Thyroid gland (tissue), 4 donors: Measurements from ENCODE around the gene NRP2. TPM values are rescaled to one million over a fixed set of nuclear protein-coding genes. Genes with fewer than 3 reads are reported as not detected.

Experiments used
- DNase-seq, 2 donors: peaks; one replicate each; pipeline ENCODE4 v3.0.0-alpha.2; 2019
- H3K27ac ChIP-seq, 3 donors: fragments of 200-600 bp; sonication (generic); 1 replicate in 2 of 3; 2 replicates in 1 of 3; pipeline ENCODE4 v1.5.1; 2016 to 2019; ENCODE audit warnings: mild to moderate bottlenecking in 1 of 3, moderate library complexity in 1 of 3
- H3K27me3 ChIP-seq: fragments of 200-600 bp; sonication (generic); one replicate; pipeline ENCODE4 v1.5.1; 2019
- H3K36me3 ChIP-seq, 2 donors: fragments of 200-600 bp; sonication (generic); one replicate each; pipeline ENCODE4 v1.5.1; 2016 to 2019
- H3K4me1 ChIP-seq, 2 donors: fragments of 200-600 bp; sonication (generic); one replicate each; pipeline ENCODE4 v1.5.1; 2017 to 2019
- H3K4me3 ChIP-seq, 3 donors: fragments of 200-600 bp; sonication (generic); replicated peaks in 1 of 3; 1 replicate in 2 of 3; 2 replicates in 1 of 3; pipeline ENCODE4 v1.5.1; 2016; ENCODE audit warnings: mild to moderate bottlenecking in 1 of 3
- H3K9me3 ChIP-seq: fragments of 200-600 bp; sonication (generic); one replicate; pipeline ENCODE4 v1.5.1; 2017
- POLR2A ChIP-seq, 2 donors: fragments of 450-650 bp; IDR thresholded peaks; one replicate each; pipeline ENCODE4 v1.6.1; 2017; ENCODE audit warnings: antibody characterized with exemption in 2 of 2, mild to moderate bottlenecking in 2 of 2, moderate library complexity in 1 of 2
- WGBS, 2 donors: methylation state at CpG; one replicate each; pipeline ENCODE4 v1.1.5; 2017; 5-methylcytosine and 5-hydroxymethylcytosine counted together
- intact Hi-C: fragments of 100-400 bp; cut with DNase I; formaldehyde crosslinking; loops from one replicate; pipeline ENCODE4 v1.15.1; 2023
- total RNA-seq, 4 donors: library from RNA; depleted of rRNA; stranded (reverse); fragments of >200 nt; gene quantifications; one replicate each; pipeline ENCODE4 v1.2.3, GENCODE V29; 2016
- TF ChIP-seq, protein P1 (sequence below), 6 experiments: fragments of 200-600 bp in 3 of 6; fragments of 450-650 bp in 3 of 6; sonication (generic) in 3 of 6; IDR thresholded peaks; one replicate each; pipeline ENCODE4 v1.5.1; 2016 to 2019; ENCODE audit warnings: antibody characterized with exemption in 6 of 6, mild to moderate bottlenecking in 2 of 6, inconsistent platforms in 1 of 6, moderate library complexity in 1 of 6

Gene NRP2
- total RNA-seq, 4 donors from 2014 or later = 29.3 to 62.5 (median 41.6) TPM

GRCh38 chr2:205726506-205726905 lies 44.2 kb downstream of the NRP2 start:
- intact Hi-C loops = no loop called here
- no peak overlapping the region for H3K4me3 ChIP-seq
- no peak for DNase-seq
- H3K27ac ChIP-seq = no peak overlapping the region
- H3K36me3 ChIP-seq = peaks cover 0 to 5% of the 10 kb centered on the region in 2 donors
- 91 to 97% methylated on average over 4 of the region's 4 CpGs for WGBS, 2 donors
- H3K4me1 ChIP-seq = peaks cover 0 to 8% of the 10 kb centered on the region in 2 donors
- H3K9me3 ChIP-seq = no peaks in the 10 kb centered on the region
- TF ChIP-seq, protein P1, sequence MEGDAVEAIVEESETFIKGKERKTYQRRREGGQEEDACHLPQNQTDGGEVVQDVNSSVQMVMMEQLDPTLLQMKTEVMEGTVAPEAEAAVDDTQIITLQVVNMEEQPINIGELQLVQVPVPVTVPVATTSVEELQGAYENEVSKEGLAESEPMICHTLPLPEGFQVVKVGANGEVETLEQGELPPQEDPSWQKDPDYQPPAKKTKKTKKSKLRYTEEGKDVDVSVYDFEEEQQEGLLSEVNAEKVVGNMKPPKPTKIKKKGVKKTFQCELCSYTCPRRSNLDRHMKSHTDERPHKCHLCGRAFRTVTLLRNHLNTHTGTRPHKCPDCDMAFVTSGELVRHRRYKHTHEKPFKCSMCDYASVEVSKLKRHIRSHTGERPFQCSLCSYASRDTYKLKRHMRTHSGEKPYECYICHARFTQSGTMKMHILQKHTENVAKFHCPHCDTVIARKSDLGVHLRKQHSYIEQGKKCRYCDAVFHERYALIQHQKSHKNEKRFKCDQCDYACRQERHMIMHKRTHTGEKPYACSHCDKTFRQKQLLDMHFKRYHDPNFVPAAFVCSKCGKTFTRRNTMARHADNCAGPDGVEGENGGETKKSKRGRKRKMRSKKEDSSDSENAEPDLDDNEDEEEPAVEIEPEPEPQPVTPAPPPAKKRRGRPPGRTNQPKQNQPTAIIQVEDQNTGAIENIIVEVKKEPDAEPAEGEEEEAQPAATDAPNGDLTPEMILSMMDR (IDR thresholded peaks at IDR 0.05) = no peak
- no peak for TF ChIP-seq POLR2A (IDR thresholded peaks at IDR 0.05)
- H3K27me3 ChIP-seq = no peaks in the 10 kb centered on the region

GRCh38 chr2:205727174-205727573 lies 44.9 kb downstream of the NRP2 start:
- Histone ChIP-seq H3K4me1 (peaks cover 0 to 8% of the 10 kb centered on the region in 2 donors), H3K36me3 (peaks cover 0 to 5% of the 10 kb centered on the region in 2 donors)
- WGBS, 2 donors = 88 to 92% methylated on average over 2 of the region's 2 CpGs

GRCh38 chr2:205728366-205728765 lies 46.1 kb downstream of the NRP2 start:
- H3K36me3 ChIP-seq = peaks cover 0 to 5% of the 10 kb centered on the region in 2 donors
- H3K27ac ChIP-seq = no peak overlapping the region
- no peak overlapping the region for H3K4me3 ChIP-seq
- no peaks in the 10 kb centered on the region for H3K27me3 ChIP-seq
- WGBS, 2 donors = 91% methylated on average over 7 of the region's 7 CpGs
- peaks cover 0 to 8% of the 10 kb centered on the region in 2 donors for H3K4me1 ChIP-seq
- intact Hi-C loops = no loop called here
- no peak for DNase-seq
- TF ChIP-seq POLR2A (IDR thresholded peaks at IDR 0.05) = no peak
- TF ChIP-seq, protein P1 (IDR thresholded peaks at IDR 0.05) = no peak
- H3K9me3 ChIP-seq = no peaks in the 10 kb centered on the region

More at GRCh38 chr2:205727174-205727573, 44.9 kb downstream of the NRP2 start:
- Histone ChIP-seq H3K4me3 (no peak overlapping the region), H3K27ac (no peak overlapping the region), H3K9me3 (no peaks in the 10 kb centered on the region), H3K27me3 (no peaks in the 10 kb centered on the region)
- intact Hi-C loops = no loop called here
- TF ChIP-seq, protein P1 (IDR thresholded peaks at IDR 0.05) = no peak
- TF ChIP-seq POLR2A (IDR thresholded peaks at IDR 0.05) = no peak
- DNase-seq = no peak

- DNase-seq = peak; percentile 52
- intact Hi-C loops = no loop called here
Observed at GRCh38 chr2:205730191-205730590, 47.9 kb downstream of the NRP2 start.

More at GRCh38 chr2:205730191-205730590, 47.9 kb downstream of the NRP2 start:
- peaks cover 0 to 5% of the 10 kb centered on the region in 2 donors for H3K36me3 ChIP-seq
- H3K27me3 ChIP-seq = no peaks in the 10 kb centered on the region
- H3K9me3 ChIP-seq = no peaks in the 10 kb centered on the region
- 26 to 39% methylated on average over 9 of the region's 9 CpGs for WGBS, 2 donors
- H3K4me1 ChIP-seq = peaks cover 16 to 23% of the 10 kb centered on the region in 2 donors
- no peak overlapping the region for H3K27ac ChIP-seq
- H3K4me3 ChIP-seq = no peak overlapping the region
- TF ChIP-seq, protein P1 (IDR thresholded peaks at IDR 0.05) = no peak
- TF ChIP-seq POLR2A (IDR thresholded peaks at IDR 0.05) = no peak
